Transverse colon (tissue), 4 donors: Measurements from ENCODE around the gene ERC2. TPM values are rescaled to one million over a fixed set of nuclear protein-coding genes. Genes with fewer than 3 reads are reported as not detected.

ENCODE experiments used
- DNase-seq: peaks from one replicate; pipeline ENCODE4 v3.0.0-alpha.2; 2019
- H3K27ac ChIP-seq, 4 donors: fragments of 200-600 bp; sonication (generic); 2 replicates each; pipeline ENCODE4 v1.5.1; 2016 to 2018; ENCODE audit warnings: inconsistent platforms in 4 of 4
- H3K27me3 ChIP-seq: fragments of 200-600 bp; sonication (generic); 2 replicates; pipeline ENCODE4 v1.5.1; 2017; ENCODE audit warnings: inconsistent platforms
- H3K36me3 ChIP-seq, 4 donors: fragments of 200-600 bp; sonication (generic); 2 replicates each; pipeline ENCODE4 v1.5.1; 2017 to 2019; ENCODE audit warnings: inconsistent platforms in 4 of 4
- H3K4me1 ChIP-seq, 4 donors: fragments of 200-600 bp; sonication (generic); 2 replicates each; pipeline ENCODE4 v1.5.1; 2017 to 2020; ENCODE audit warnings: inconsistent platforms in 4 of 4
- H3K4me3 ChIP-seq, 4 donors: fragments of 200-600 bp; sonication (generic); 1 replicate in 1 of 4; 2 replicates in 3 of 4; pipeline versions ENCODE4 v1.5.1 to v1.6.1; 2017 to 2019; ENCODE audit warnings: inconsistent platforms in 4 of 4
- H3K9me3 ChIP-seq, 2 donors: fragments of 200-600 bp; sonication (generic); 2 replicates each; pipeline ENCODE4 v1.5.1; 2017 to 2019; ENCODE audit warnings: inconsistent platforms in 2 of 2
- CTCF ChIP-seq, 5 experiments: fragments of 200-600 bp in 3 of 5; fragments of 450-650 bp in 2 of 5; sonication (generic) in 3 of 5; IDR thresholded peaks; 1 replicate in 2 of 5; 2 replicates in 3 of 5; pipeline ENCODE4 v1.5.1; 2016 to 2017; ENCODE audit warnings: antibody characterized with exemption in 5 of 5, inconsistent platforms in 3 of 5, mild to moderate bottlenecking in 2 of 5, moderate library complexity in 1 of 5
- EP300 ChIP-seq: sonication (generic); formaldehyde crosslinking; IDR thresholded peaks from one replicate; pipeline ENCODE4 v1.6.1; 2017; ENCODE audit warnings: antibody characterized with exemption, low read depth
- POLR2A ChIP-seq: fragments of 450-650 bp; IDR thresholded peaks from one replicate; pipeline ENCODE4 v1.6.1; 2016; ENCODE audit warnings: antibody characterized with exemption, mild to moderate bottlenecking, moderate library complexity
- POLR2AphosphoS5 ChIP-seq, 3 donors: sonication (generic); formaldehyde crosslinking; IDR thresholded peaks; one replicate each; pipeline ENCODE4 v1.6.1; 2016; ENCODE audit warnings: antibody characterized with exemption in 3 of 3
- WGBS, 2 donors: methylation state at CpG; one replicate each; pipeline ENCODE4 v1.1.5; 2018; ENCODE audit warnings: low coverage in 1 of 2; 5-methylcytosine and 5-hydroxymethylcytosine counted together
- in situ Hi-C, 4 donors: fragments of 200-750 bp; cut with MboI; loops; one replicate each; pipeline versions ENCODE4 v1.15.0 to v1.15.1; 2017; ENCODE audit warnings: low sequenced_read_pairs in 3 of 4, low pct_ligation_motif_present in 1 of 4, low pct_unique_long_range_greater_than_20kb in 1 of 4
- intact Hi-C: fragments of 100-400 bp; cut with DNase I; formaldehyde crosslinking; loops from one replicate; pipeline ENCODE4 v1.15.1; 2023; ENCODE audit warnings: low total_unique reads
- total RNA-seq, 4 donors: library from RNA; depleted of rRNA; stranded (reverse); fragments of >200 nt; gene quantifications; one replicate each; pipeline ENCODE4 v1.1.0, GENCODE V29; 2016

The ERC2 gene
- total RNA-seq, 4 donors from 2014 or later: 0.41 to 1.3 TPM; not detected in 2

- Histone ChIP-seq H3K36me3 (no peaks in the 10 kb centered on the region), H3K9me3 (no peaks in the 10 kb centered on the region), H3K4me3 (no peak overlapping the region), H3K27ac (no peak overlapping the region), H3K27me3 (no peaks in the 10 kb centered on the region), H3K4me1 (no peaks in the 10 kb centered on the region)
- in situ Hi-C loops: no loop called here
- TF ChIP-seq EP300 (no peak), POLR2AphosphoS5 (IDR thresholded peaks at IDR 0.05) (no peak), POLR2A (no peak), CTCF (IDR thresholded peaks at IDR 0.05) (no peak)
- intact Hi-C loops: no loop called here
- 75 to 77% methylated on average over 4 of the region's 4 CpGs for WGBS, 2 donors
- no peak for DNase-seq
Observed at GRCh38 chr3:55951388-55951787, 516.9 kb downstream of the ERC2 start.

DNA sequence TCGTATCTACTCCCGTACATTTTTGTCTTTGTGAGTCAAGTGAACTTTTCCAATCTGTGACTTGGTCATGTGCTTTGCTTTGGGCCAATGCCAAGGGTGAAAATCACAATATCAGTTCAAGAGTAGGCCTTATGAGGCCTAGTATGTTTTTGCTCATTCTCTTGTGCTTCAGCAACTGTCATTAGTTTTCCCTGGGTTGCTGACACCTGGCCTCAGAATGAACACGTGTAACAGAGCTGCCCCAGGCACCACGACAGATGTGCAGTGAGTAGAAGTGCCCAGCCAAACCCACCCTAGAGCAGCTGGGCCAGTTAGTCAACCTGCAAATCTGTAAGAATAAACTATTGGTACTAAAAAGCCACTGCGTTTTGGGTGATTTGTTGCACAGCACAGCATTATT lies 520.9 kb downstream of the ERC2 start:
- Histone ChIP-seq H3K27me3 (no peaks in the 10 kb centered on the region), H3K9me3 (no peaks in the 10 kb centered on the region), H3K4me1 (no peaks in the 10 kb centered on the region), H3K36me3 (no peaks in the 10 kb centered on the region), H3K27ac (no peak overlapping the region), H3K4me3 (no peak overlapping the region)
- no peak for DNase-seq
- WGBS, 2 donors: 77 to 93% methylated on average over 4 to 5 of the region's 5 CpGs
- intact Hi-C loops: no loop called here
- no peak for TF ChIP-seq POLR2AphosphoS5 (IDR thresholded peaks at IDR 0.05)
- TF ChIP-seq CTCF (IDR thresholded peaks at IDR 0.05): no peak
- no peak for TF ChIP-seq POLR2A
- TF ChIP-seq EP300: no peak
- in situ Hi-C loops: no loop called here

DNA sequence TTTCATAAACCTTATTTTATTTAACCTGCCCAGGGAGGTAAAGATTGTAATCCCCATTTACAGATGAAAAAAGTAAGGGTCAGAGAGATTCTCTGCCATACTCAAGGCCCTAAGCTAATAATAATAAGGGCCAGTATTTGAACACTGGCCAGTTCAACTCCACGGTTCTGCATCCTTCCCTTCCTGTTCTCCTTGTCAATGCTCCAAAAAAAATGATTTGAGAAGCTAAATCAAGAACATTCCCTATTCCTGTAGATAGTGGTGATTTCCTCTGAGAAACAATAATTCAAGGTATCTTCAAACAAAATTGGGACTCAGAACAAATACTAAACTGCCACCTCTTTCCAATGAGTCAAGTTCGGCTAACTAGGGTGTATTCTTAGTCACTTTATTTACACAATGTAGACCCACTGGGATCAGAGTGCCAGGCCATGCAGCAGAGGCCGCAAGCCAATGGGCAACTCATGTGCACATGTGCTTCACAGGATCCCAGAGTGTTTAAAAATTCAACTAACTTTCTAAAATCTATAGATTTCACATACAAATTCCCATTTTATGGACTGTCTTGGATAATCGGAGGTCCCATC lies 521.6 kb downstream of the ERC2 start:
- Histone ChIP-seq H3K27ac (no peak overlapping the region), H3K36me3 (no peaks in the 10 kb centered on the region), H3K9me3 (no peaks in the 10 kb centered on the region), H3K4me1 (no peaks in the 10 kb centered on the region), H3K27me3 (no peaks in the 10 kb centered on the region), H3K4me3 (no peak overlapping the region)
- intact Hi-C loops: no loop called here
- TF ChIP-seq EP300: no peak
- TF ChIP-seq CTCF (IDR thresholded peaks at IDR 0.05): no peak
- no peak for TF ChIP-seq POLR2AphosphoS5 (IDR thresholded peaks at IDR 0.05)
- no peak for TF ChIP-seq POLR2A
- in situ Hi-C loops: no loop called here
- no peak for DNase-seq
- WGBS, 2 donors: 63 to 78% methylated on average over 1 to 4 of the region's 4 CpGs

DNA sequence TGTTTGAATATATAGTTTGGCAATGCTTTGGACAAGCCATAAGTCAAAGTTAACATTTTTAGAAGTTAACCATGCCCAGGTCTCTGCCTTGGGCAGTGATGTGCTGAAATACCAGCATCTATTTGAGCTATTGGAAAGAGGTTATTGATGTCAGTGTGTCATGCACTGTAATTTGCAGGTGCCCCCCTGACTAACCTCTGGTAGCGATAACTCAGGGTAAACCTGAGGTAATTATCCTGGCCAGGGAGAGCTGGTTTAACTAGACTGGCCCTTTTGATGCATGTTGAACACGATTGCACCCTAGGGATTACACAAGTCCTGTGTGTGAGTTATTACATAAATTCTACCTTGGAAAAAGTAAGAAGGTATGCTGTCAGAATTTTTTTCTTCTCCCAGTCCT lies 525.4 kb downstream of the ERC2 start:
- WGBS, 2 donors: 50 to 87% methylated on average over 1 to 2 of the region's 2 CpGs
- no peak for TF ChIP-seq POLR2AphosphoS5 (IDR thresholded peaks at IDR 0.05)
- TF ChIP-seq EP300: no peak
- TF ChIP-seq POLR2A: no peak
- H3K9me3 ChIP-seq: no peaks in the 10 kb centered on the region
- DNase-seq: no peak
- no peaks in the 10 kb centered on the region for H3K27me3 ChIP-seq
- no peaks in the 10 kb centered on the region for H3K4me1 ChIP-seq
- H3K27ac ChIP-seq: no peak overlapping the region
- H3K36me3 ChIP-seq: no peaks in the 10 kb centered on the region
- H3K4me3 ChIP-seq: no peak overlapping the region
- in situ Hi-C loops: no loop called here
- intact Hi-C loops: no loop called here

GRCh38 chr3:55939287-55939686 lies 529.0 kb downstream of the ERC2 start:
- DNase-seq: no peak
- WGBS, 2 donors: 85 to 100% methylated on average over 1 of the region's 1 CpG
- H3K27me3 ChIP-seq: no peaks in the 10 kb centered on the region
- no peak overlapping the region for H3K27ac ChIP-seq
- no peaks in the 10 kb centered on the region for H3K36me3 ChIP-seq
- H3K9me3 ChIP-seq: no peaks in the 10 kb centered on the region
- no peaks in the 10 kb centered on the region for H3K4me1 ChIP-seq
- intact Hi-C loops (no loop called here), in situ Hi-C loops (no loop called here)
- no peak overlapping the region for H3K4me3 ChIP-seq
- TF ChIP-seq POLR2AphosphoS5 (IDR thresholded peaks at IDR 0.05) (no peak), CTCF (IDR thresholded peaks at IDR 0.05) (no peak)
